GM12878 (cell line): ENCODE results near the gene ATP5PO. TPM values are rescaled to one million over a fixed set of nuclear protein-coding genes. Genes with fewer than 3 reads are reported as not detected.

Experiments
- BACH1 ChIP-seq: fragments of 450-650 bp; IDR thresholded peaks from 2 replicates; pipeline ENCODE4 v1.6.1; 2017; ENCODE audit warnings: mild to moderate bottlenecking, borderline replicate concordance
- CREM ChIP-seq: IDR thresholded peaks from 2 replicates; pipeline ENCODE4 v1.6.1; 2014; ENCODE audit warnings: antibody characterized with exemption, low read depth
- EED ChIP-seq: sonication (generic); IDR thresholded peaks from 2 replicates; pipeline ENCODE4 v1.6.1; 2016; ENCODE audit warnings: antibody characterized with exemption, low read depth
- GABPA ChIP-seq: IDR thresholded peaks from 2 replicates; pipeline ENCODE4 v1.6.1; 2014; ENCODE audit warnings: antibody characterized with exemption, low read depth, mild to moderate bottlenecking, inconsistent platforms
- JUND ChIP-seq: IDR thresholded peaks from 2 replicates; pipeline ENCODE4 v1.6.1; 2012; ENCODE audit warnings: low read depth, mild to moderate bottlenecking, low read length, improper control_type of control experiment, moderate library complexity
- POLR2AphosphoS5 ChIP-seq: IDR thresholded peaks from 2 replicates; pipeline ENCODE4 v1.6.1; 2011; ENCODE audit warnings: mild to moderate bottlenecking, low read length, inconsistent platforms
- SMAD5 ChIP-seq: IDR thresholded peaks from 2 replicates; pipeline ENCODE4 v1.6.1; 2016; ENCODE audit warnings: antibody characterized with exemption, low read depth
- polyA plus RNA-seq, 11 experiments: library from polyadenylated mRNA; depleted of rRNA in 4 of 11; unstranded in 6 of 11; stranded (reverse) in 5 of 11; fragments of >200 nt; fragmentation: Nextera tagmentation in 4 of 11; fragmentation: Illumina TruSeq in 1 of 11; extraction: Ambion mirVana in 4 of 11; extraction: Trizol in 1 of 11; gene quantifications; 1 replicate in 1 of 11; 2 replicates in 10 of 11; pipeline versions ENCODE4 v1.2.1 to v1.2.3, GENCODE V29; 2011 to 2016; ENCODE audit warnings: inconsistent platforms in 2 of 11, missing spikeins in 2 of 11, low read depth in 1 of 11
- total RNA-seq, 4 experiments: library from RNA; depleted of rRNA in 3 of 4; stranded (reverse); fragments of >200 nt in 3 of 4; fragmentation: Illumina TruSeq in 1 of 4; extraction: Trizol in 1 of 4; gene quantifications; 2 replicates each; pipeline versions ENCODE4 v1.2.1 to v1.2.3, GENCODE V29; 2013 to 2021
- TF ChIP-seq, protein P1 (sequence below): fragments of 150-350 bp; IDR thresholded peaks from 2 replicates; pipeline ENCODE4 v1.6.1; 2016; ENCODE audit warnings: low read depth, low read length
- TF ChIP-seq, protein P2 (sequence below): IDR thresholded peaks from 2 replicates; pipeline ENCODE4 v1.6.1; 2012; ENCODE audit warnings: mild to moderate bottlenecking, low read depth, low read length
- TF ChIP-seq, protein P3 (sequence below): fragments of 450-650 bp; IDR thresholded peaks from 2 replicates; pipeline ENCODE4 v1.6.1; 2016; ENCODE audit warnings: mild to moderate bottlenecking, moderate library complexity, borderline replicate concordance

Gene ATP5PO
- total and polyA plus RNA-seq, 10 of the 15 experiments (the other 5 are each of a cell fraction or from before 2014, with no cell fraction given) = 251 to 1,656 (median 470) TPM

DNA sequence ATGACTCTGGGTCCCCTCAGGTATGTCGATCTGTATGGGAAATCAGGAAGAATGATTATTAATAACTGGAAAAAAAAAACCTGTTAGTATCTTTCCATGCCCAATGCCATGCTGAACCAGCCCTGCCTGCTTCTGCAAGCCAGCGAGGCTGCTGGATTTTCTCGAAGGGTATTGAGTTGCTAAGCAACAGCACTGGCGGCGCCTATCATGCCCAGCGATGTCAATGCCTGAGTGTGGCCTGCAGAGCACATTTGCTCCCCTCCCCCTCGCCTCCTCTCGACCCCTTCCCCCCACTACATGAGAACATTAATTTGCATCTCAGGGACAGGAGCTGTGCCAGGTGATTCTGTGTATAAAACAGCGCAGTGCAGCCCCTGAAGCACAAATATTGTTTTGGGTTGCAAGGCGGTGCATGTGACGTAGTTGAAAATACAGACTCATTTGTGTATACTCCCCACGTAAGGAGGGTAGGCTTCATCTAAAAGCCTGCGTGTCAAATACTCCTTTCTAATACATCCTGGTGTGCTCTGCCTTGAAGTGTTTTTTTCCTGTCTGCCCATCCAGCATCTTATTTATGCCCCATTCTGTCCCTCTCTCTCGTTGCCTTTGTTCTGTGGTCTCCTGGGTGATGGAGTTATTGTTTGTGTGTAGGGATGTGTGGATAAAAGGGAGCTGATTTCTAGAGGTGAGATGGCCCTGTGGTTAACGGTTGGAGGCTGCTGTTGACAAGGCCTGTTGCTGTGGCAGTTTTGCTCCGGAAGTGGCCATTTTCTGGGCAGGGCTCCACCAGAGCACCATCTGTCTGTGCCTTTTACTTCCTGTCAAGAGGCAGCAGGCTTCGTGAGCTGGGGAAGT, 32.7 kb upstream of the ATP5PO start (continued):
- TF ChIP-seq, protein P1, sequence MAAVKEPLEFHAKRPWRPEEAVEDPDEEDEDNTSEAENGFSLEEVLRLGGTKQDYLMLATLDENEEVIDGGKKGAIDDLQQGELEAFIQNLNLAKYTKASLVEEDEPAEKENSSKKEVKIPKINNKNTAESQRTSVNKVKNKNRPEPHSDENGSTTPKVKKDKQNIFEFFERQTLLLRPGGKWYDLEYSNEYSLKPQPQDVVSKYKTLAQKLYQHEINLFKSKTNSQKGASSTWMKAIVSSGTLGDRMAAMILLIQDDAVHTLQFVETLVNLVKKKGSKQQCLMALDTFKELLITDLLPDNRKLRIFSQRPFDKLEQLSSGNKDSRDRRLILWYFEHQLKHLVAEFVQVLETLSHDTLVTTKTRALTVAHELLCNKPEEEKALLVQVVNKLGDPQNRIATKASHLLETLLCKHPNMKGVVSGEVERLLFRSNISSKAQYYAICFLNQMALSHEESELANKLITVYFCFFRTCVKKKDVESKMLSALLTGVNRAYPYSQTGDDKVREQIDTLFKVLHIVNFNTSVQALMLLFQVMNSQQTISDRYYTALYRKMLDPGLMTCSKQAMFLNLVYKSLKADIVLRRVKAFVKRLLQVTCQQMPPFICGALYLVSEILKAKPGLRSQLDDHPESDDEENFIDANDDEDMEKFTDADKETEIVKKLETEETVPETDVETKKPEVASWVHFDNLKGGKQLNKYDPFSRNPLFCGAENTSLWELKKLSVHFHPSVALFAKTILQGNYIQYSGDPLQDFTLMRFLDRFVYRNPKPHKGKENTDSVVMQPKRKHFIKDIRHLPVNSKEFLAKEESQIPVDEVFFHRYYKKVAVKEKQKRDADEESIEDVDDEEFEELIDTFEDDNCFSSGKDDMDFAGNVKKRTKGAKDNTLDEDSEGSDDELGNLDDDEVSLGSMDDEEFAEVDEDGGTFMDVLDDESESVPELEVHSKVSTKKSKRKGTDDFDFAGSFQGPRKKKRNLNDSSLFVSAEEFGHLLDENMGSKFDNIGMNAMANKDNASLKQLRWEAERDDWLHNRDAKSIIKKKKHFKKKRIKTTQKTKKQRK = no peak
- TF ChIP-seq CREM (peak; percentile 60), EED (no peak; the same call in none of the 2 replicates), SMAD5 (0 out of 2 replicates have a peak, but pooled peaks have one; percentile 38), GABPA (peak; percentile 73), BACH1 (peak; percentile 29; the same call in 1 of the 2 replicates), JUND (peak; percentile 45; the same call in 1 of the 2 replicates), POLR2AphosphoS5 (peak; percentile 83)
- TF ChIP-seq, protein P2, sequence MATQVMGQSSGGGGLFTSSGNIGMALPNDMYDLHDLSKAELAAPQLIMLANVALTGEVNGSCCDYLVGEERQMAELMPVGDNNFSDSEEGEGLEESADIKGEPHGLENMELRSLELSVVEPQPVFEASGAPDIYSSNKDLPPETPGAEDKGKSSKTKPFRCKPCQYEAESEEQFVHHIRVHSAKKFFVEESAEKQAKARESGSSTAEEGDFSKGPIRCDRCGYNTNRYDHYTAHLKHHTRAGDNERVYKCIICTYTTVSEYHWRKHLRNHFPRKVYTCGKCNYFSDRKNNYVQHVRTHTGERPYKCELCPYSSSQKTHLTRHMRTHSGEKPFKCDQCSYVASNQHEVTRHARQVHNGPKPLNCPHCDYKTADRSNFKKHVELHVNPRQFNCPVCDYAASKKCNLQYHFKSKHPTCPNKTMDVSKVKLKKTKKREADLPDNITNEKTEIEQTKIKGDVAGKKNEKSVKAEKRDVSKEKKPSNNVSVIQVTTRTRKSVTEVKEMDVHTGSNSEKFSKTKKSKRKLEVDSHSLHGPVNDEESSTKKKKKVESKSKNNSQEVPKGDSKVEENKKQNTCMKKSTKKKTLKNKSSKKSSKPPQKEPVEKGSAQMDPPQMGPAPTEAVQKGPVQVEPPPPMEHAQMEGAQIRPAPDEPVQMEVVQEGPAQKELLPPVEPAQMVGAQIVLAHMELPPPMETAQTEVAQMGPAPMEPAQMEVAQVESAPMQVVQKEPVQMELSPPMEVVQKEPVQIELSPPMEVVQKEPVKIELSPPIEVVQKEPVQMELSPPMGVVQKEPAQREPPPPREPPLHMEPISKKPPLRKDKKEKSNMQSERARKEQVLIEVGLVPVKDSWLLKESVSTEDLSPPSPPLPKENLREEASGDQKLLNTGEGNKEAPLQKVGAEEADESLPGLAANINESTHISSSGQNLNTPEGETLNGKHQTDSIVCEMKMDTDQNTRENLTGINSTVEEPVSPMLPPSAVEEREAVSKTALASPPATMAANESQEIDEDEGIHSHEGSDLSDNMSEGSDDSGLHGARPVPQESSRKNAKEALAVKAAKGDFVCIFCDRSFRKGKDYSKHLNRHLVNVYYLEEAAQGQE = no peak
- TF ChIP-seq, protein P3, sequence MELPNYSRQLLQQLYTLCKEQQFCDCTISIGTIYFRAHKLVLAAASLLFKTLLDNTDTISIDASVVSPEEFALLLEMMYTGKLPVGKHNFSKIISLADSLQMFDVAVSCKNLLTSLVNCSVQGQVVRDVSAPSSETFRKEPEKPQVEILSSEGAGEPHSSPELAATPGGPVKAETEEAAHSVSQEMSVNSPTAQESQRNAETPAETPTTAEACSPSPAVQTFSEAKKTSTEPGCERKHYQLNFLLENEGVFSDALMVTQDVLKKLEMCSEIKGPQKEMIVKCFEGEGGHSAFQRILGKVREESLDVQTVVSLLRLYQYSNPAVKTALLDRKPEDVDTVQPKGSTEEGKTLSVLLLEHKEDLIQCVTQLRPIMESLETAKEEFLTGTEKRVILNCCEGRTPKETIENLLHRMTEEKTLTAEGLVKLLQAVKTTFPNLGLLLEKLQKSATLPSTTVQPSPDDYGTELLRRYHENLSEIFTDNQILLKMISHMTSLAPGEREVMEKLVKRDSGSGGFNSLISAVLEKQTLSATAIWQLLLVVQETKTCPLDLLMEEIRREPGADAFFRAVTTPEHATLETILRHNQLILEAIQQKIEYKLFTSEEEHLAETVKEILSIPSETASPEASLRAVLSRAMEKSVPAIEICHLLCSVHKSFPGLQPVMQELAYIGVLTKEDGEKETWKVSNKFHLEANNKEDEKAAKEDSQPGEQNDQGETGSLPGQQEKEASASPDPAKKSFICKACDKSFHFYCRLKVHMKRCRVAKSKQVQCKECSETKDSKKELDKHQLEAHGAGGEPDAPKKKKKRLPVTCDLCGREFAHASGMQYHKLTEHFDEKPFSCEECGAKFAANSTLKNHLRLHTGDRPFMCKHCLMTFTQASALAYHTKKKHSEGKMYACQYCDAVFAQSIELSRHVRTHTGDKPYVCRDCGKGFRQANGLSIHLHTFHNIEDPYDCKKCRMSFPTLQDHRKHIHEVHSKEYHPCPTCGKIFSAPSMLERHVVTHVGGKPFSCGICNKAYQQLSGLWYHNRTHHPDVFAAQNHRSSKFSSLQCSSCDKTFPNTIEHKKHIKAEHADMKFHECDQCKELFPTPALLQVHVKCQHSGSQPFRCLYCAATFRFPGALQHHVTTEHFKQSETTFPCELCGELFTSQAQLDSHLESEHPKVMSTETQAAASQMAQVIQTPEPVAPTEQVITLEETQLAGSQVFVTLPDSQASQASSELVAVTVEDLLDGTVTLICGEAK = peak; percentile 82
